Gastroesophageal sphincter (tissue), 4 donors: ENCODE measurements around the gene COL4A2. TPM values are rescaled to one million over a fixed set of nuclear protein-coding genes. Genes with fewer than 3 reads are reported as not detected.
"Not testable (repeated sequence)": the region's sequence is repeated elsewhere in the genome, so short reads cannot be mapped to it uniquely, and the experiment has no call there.

ENCODE experiments used
- ATAC-seq: fragments of 150-250 bp; one replicate; pipeline ENCODE4 v1.9.1; 2016; ENCODE audit warnings: mild to moderate bottlenecking, moderate library complexity
- H3K27ac ChIP-seq, 4 donors: fragments of 200-600 bp; sonication (generic) in 3 of 4; 1 replicate in 3 of 4; 2 replicates in 1 of 4; pipeline ENCODE4 v1.5.1; 2016 to 2019
- H3K27me3 ChIP-seq: fragments of 200-600 bp; sonication (generic); one replicate; pipeline ENCODE4 v1.5.1; 2019
- H3K36me3 ChIP-seq, 2 donors: fragments of 200-600 bp; sonication (generic); one replicate each; pipeline ENCODE4 v1.5.1; 2019; ENCODE audit warnings: control low read depth in 1 of 2
- H3K4me1 ChIP-seq, 3 donors: fragments of 200-600 bp; sonication (generic); 1 replicate in 2 of 3; 2 replicates in 1 of 3; pipeline ENCODE4 v1.5.1; 2016 to 2019; ENCODE audit warnings: control low read depth in 2 of 3
- H3K4me3 ChIP-seq, 2 donors: fragments of 200-600 bp; sonication (generic); one replicate each; pipeline ENCODE4 v1.5.1; 2019; ENCODE audit warnings: mild to moderate bottlenecking in 1 of 2, moderate library complexity in 1 of 2
- H3K9me3 ChIP-seq, 3 donors: fragments of 200-600 bp; sonication (generic); one replicate each; pipeline ENCODE4 v1.5.1; 2017 to 2019; ENCODE audit warnings: control low read depth in 2 of 3
- CTCF ChIP-seq, 4 experiments: fragments of 200-600 bp in 2 of 4; fragments of 450-650 bp in 2 of 4; sonication (generic) in 1 of 4; IDR thresholded peaks; one replicate each; pipeline ENCODE4 v1.5.1; 2017 to 2019; ENCODE audit warnings: antibody characterized with exemption in 4 of 4, mild to moderate bottlenecking in 2 of 4, moderate library complexity in 2 of 4
- EP300 ChIP-seq: sonication (generic); formaldehyde crosslinking; IDR thresholded peaks from one replicate; pipeline ENCODE4 v1.6.1; 2017; ENCODE audit warnings: antibody characterized with exemption, mild to moderate bottlenecking
- POLR2A ChIP-seq, 2 donors: fragments of 450-650 bp; IDR thresholded peaks; one replicate each; pipeline ENCODE4 v1.6.1; 2017; ENCODE audit warnings: antibody characterized with exemption in 2 of 2, mild to moderate bottlenecking in 2 of 2, moderate library complexity in 1 of 2
- POLR2AphosphoS5 ChIP-seq: sonication (generic); formaldehyde crosslinking; IDR thresholded peaks from one replicate; pipeline ENCODE4 v1.6.1; 2017; ENCODE audit warnings: antibody characterized with exemption
- WGBS, 2 donors: methylation state at CpG; one replicate each; pipeline ENCODE4 v1.1.5; 2018; ENCODE audit warnings: low coverage in 1 of 2; 5-methylcytosine and 5-hydroxymethylcytosine counted together
- total RNA-seq, 4 donors: library from RNA; depleted of rRNA; stranded (reverse); fragments of >200 nt; gene quantifications; one replicate each; pipeline ENCODE4 v1.1.0, GENCODE V29; 2016

COL4A2 gene
- total RNA-seq, 4 donors from 2014 or later = 478 to 945 (median 543) TPM

GRCh38 chr13:110450941-110451730 lies 144.1 kb downstream of the COL4A2 start:
- 85 to 93% methylated on average over 3 to 10 of the region's 12 CpGs for WGBS, 2 donors
- no peak for ATAC-seq
- TF ChIP-seq CTCF (IDR thresholded peaks at IDR 0.05) (no peak), POLR2AphosphoS5 (no peak), POLR2A (IDR thresholded peaks at IDR 0.05) (no peak), EP300 (no peak)

GRCh38 chr13:110453091-110453490 lies 146.0 kb downstream of the COL4A2 start:
- H3K4me1 ChIP-seq = peaks cover 0 to 31% (median 6%) of the 10 kb centered on the region in 3 donors
- H3K4me3 ChIP-seq, ATAC-seq, H3K9me3 ChIP-seq, H3K27me3 ChIP-seq: not testable (repeated sequence)
- H3K36me3 ChIP-seq = peaks cover 0 to 83% of the 10 kb centered on the region in 2 donors
- peak overlapping the region in 2 of 4 donors; percentile 53 to 76 for H3K27ac ChIP-seq
- WGBS, 2 donors = 91 to 94% methylated on average over 8 of the region's 11 CpGs

More at GRCh38 chr13:110450941-110451730, 144.1 kb downstream of the COL4A2 start:
- Histone ChIP-seq H3K9me3 (no peaks in the 10 kb centered on the region), H3K4me1 (peaks cover 0 to 44% (median 12%) of the 10 kb centered on the region in 3 donors), H3K27me3 (no peaks in the 10 kb centered on the region), H3K27ac (peak overlapping the region in 3 of 4 donors; percentile 9 to 80 (median 72)), H3K36me3 (peaks cover 0 to 88% of the 10 kb centered on the region in 2 donors), H3K4me3 (no peak overlapping the region)

GRCh38 chr13:110453797-110454196 lies 146.7 kb downstream of the COL4A2 start:
- no peak for TF ChIP-seq POLR2AphosphoS5
- no peak for TF ChIP-seq EP300
- TF ChIP-seq POLR2A (IDR thresholded peaks at IDR 0.05) = no peak
- TF ChIP-seq CTCF (IDR thresholded peaks at IDR 0.05) = no peak
- 37 to 65% methylated on average over 2 of the region's 2 CpGs for WGBS, 2 donors
- ATAC-seq = no peak
- H3K4me1 ChIP-seq = peaks cover 0 to 24% (median 5%) of the 10 kb centered on the region in 3 donors
- no peaks in the 10 kb centered on the region for H3K9me3 ChIP-seq
- peak overlapping the region in 3 of 4 donors; percentile 53 to 76 (median 64) for H3K27ac ChIP-seq
- H3K4me3 ChIP-seq = no peak overlapping the region
- peaks cover 0 to 83% of the 10 kb centered on the region in 2 donors for H3K36me3 ChIP-seq
- H3K27me3 ChIP-seq = no peaks in the 10 kb centered on the region

- ATAC-seq = no peak
- 76% methylated on average over 17 to 18 of the region's 21 CpGs for WGBS, 2 donors
- H3K27me3 ChIP-seq = no peaks in the 10 kb centered on the region
- H3K9me3 ChIP-seq = no peaks in the 10 kb centered on the region
- H3K36me3 ChIP-seq = peaks cover 0 to 83% of the 10 kb centered on the region in 2 donors
- peaks cover 0 to 19% (median 5%) of the 10 kb centered on the region in 3 donors for H3K4me1 ChIP-seq
- no peak overlapping the region for H3K4me3 ChIP-seq
- TF ChIP-seq POLR2AphosphoS5 = no peak
- no peak for TF ChIP-seq POLR2A (IDR thresholded peaks at IDR 0.05)
- TF ChIP-seq CTCF (IDR thresholded peaks at IDR 0.05) = no peak
- no peak for TF ChIP-seq EP300
- H3K27ac ChIP-seq = peak overlapping the region in 3 of 4 donors; percentile 53 to 76 (median 64)
These were observed 147.3 kb downstream of the COL4A2 start for GRCh38 chr13:110454227-110454859.

- no peak for ATAC-seq
- Histone ChIP-seq H3K4me3 (no peak overlapping the region), H3K4me1 (peaks cover 0 to 16% (median 5%) of the 10 kb centered on the region in 3 donors), H3K27ac (peak overlapping the region in 3 of 4 donors; percentile 53 to 76 (median 64)), H3K9me3 (no peaks in the 10 kb centered on the region), H3K36me3 (peaks cover 0 to 83% of the 10 kb centered on the region in 2 donors), H3K27me3 (no peaks in the 10 kb centered on the region)
- WGBS, 2 donors = 45 to 70% methylated on average over 11 to 14 of the region's 14 CpGs
- TF ChIP-seq POLR2AphosphoS5 (peak; percentile 30), CTCF (IDR thresholded peaks at IDR 0.05) (no peak)
These were observed 147.9 kb downstream of the COL4A2 start for GRCh38 chr13:110454956-110455355.
